LNCaP clone FGC (cell line): ENCODE measurements around the gene RGS3.

ENCODE experiments used
- DNase-seq: peaks from one replicate; pipeline ENCODE4 v3.0.0-alpha.2; 2011; ENCODE audit warnings: low read depth
- H3K4me3 ChIP-seq: 2 replicates; pipeline ENCODE4 v1.5.1; 2011; ENCODE audit warnings: mild to moderate bottlenecking, low read depth, low read length, control low read depth
- CTCF ChIP-seq: IDR thresholded peaks from 2 replicates; pipeline ENCODE4 v1.5.1; 2012; ENCODE audit warnings: mild to moderate bottlenecking; ENCODE audit not compliant: control insufficient read depth, insufficient read depth; ENCODE audit errors: extremely low read depth

The RGS3 gene

DNA sequence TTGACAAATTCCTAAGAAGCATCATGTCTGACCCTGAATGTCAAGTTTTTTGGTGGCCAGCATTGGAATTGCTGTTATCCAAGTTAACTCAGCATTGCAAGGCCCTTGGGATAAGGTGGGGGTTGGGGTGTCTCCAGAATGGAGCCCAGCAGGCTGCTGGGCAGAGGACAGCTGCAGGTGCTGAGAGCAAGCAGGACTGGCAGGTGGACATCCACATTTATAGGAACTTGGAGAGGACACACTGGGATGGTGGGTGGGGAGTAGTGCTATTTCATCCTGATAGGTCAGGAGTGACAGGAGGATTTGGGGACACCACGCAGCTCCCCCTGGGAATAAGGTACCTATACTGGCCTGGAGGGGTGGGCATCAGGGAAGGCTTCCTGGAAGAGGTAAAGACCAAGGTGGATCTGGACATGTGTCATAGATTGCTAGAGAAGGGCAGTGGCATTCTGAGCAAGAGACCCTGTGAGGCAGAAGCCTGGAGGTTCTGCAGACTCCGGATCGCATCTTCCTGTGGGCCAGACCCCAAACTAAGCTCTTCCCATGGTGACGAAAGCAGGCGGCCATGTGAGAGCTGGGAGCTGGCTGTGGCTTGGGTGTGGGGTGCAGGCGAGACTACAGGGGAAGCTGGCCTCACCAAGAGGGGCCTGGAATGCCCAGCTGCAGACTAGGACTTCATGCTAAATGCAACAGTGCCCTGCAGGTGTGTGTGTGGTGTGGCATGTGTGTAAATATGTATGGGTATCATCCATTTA, 148.1 kb downstream of the RGS3 start:
- TF ChIP-seq CTCF = no peak
- H3K4me3 ChIP-seq = no peak overlapping the region
- DNase-seq = no peak

DNA sequence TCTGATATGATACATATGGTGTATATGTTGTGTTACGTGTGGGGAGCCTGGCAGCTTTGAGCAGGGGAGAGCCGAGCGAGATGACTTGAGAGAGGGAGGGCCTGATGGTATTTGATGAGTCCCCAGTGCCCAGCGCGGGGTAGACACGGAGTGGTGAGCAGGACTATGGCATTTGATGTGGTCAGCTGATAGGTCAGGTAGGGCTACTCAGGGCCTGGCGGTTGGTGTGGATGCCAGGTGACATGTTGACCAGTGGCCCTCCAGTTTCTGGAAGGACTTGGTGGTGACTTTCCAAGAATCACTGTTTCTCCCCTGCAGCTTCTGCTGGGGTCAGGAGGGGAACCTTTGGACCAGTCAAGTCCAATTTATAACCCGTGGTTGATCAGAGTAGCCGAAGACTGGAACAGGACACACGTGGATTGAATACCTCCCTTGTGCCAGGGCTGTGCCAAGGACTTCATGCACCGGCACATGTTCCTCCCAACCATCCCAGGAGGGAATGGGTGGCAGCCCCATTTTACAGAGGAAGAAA, 148.8 kb downstream of the RGS3 start:
- no peak for TF ChIP-seq CTCF
- no peak for DNase-seq
- H3K4me3 ChIP-seq = no peak overlapping the region

DNA sequence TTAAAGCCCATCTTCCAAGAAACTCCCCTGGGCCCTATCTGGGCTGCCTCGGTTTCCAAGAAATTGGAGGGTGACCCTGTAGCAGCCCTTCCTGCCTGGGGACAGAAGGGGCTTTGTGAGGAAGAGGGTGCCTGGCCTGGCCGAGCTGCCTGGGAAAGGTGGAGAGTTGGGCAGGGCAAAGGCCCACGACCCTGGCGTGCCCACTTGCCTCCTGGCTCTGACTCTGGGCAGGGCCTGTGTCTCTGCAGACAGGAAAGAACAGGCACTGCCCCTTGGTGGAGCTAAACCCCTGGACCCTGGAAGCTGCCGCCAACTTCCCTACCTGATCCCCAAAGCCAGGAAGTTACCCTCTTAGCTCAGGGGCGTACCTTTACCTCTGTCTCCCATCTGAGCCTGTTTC, 149.3 kb downstream of the RGS3 start:
- no peak for DNase-seq
- H3K4me3 ChIP-seq = no peak overlapping the region
- TF ChIP-seq CTCF = no peak

GRCh38 chr9:113613815-113614413, 150.4 kb downstream of the RGS3 start:
- no peak overlapping the region for H3K4me3 ChIP-seq
- DNase-seq = no peak
- no peak for TF ChIP-seq CTCF

DNA sequence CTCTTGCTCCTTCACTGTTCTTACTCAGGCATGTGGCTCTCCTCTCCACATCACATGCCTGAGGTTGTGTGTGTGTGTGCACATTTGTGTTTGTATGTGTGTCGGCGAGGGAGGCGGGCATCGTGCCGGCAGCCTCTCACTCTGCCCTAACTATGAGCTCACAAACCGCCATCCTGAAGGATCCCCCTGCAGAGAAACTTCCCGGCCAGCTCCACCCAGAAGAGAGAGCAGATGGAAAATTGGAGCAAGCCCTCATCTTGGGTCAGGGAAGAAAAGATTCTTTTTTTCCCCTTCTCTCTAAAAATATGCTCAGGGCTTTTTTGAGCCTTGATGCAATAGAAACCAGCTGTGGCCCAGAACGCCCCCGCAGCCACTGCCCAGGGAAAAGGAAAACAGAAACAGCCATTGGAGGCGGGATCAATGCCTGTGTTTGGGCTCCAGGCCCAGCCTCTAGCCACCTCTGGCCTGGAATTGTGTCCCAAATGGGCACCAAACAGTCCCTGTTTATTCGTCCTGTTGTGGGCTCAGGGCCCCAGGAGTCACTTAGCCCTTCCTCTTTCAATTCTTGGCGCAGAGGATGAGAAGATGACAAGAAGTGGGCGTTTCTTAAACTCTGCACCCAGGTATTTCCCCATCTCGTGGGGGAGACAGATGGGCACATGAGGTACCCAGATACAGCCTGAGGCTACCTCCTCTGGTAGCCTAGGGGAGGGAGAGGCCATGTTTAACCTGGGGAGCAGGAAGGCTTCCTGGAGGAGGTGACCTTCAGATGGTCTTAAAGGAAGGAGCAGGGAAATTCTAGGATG, 151.5 kb downstream of the RGS3 start:
- TF ChIP-seq CTCF = no peak
- no peak overlapping the region for H3K4me3 ChIP-seq
- DNase-seq = no peak

DNA sequence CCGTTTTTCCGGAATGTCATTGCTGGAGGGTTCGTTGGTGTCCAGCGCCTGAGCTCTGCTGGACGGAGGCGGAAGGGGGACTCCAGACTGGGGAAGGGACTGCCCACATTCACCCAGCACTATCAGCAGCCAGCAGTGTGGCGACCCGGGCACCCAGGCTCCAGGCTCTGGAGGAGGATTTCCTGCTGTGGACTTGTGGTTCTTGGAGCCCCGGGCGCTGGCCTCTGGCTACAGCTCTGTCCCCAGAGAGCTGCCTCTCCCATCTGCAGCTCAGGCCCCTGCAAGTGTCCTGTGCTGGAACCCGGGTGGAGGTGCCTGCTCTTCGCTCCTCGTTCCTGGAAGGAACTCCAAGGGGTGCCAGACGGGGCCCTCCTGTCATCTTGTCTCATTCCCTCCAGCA, 152.6 kb downstream of the RGS3 start:
- no peak overlapping the region for H3K4me3 ChIP-seq
- TF ChIP-seq CTCF = no peak
- no peak for DNase-seq
